Hepatocyte (in vitro differentiated cells): ENCODE results near the gene NPHP4.

Experiments used
- CTCF ChIP-seq: fragments of 200-600 bp; sonication (generic); IDR thresholded peaks from 2 replicates; pipeline ENCODE4 v1.5.1; 2016; ENCODE audit warnings: antibody characterized with exemption, mild to moderate bottlenecking; ENCODE audit not compliant: poor library complexity
- EZH2 ChIP-seq: fragments of 200-600 bp; sonication (generic); IDR thresholded peaks from 2 replicates; pipeline ENCODE4 v1.6.1; 2016; ENCODE audit warnings: antibody characterized with exemption, mild to moderate bottlenecking, borderline replicate concordance
- EZH2phosphoT487 ChIP-seq: fragments of 200-600 bp; sonication (generic); IDR thresholded peaks from one replicate; pipeline ENCODE4 v1.6.1; 2018; ENCODE audit warnings: antibody characterized with exemption, mild to moderate bottlenecking, low read depth, moderate library complexity; ENCODE audit not compliant: unreplicated experiment, severe bottlenecking

DNA sequence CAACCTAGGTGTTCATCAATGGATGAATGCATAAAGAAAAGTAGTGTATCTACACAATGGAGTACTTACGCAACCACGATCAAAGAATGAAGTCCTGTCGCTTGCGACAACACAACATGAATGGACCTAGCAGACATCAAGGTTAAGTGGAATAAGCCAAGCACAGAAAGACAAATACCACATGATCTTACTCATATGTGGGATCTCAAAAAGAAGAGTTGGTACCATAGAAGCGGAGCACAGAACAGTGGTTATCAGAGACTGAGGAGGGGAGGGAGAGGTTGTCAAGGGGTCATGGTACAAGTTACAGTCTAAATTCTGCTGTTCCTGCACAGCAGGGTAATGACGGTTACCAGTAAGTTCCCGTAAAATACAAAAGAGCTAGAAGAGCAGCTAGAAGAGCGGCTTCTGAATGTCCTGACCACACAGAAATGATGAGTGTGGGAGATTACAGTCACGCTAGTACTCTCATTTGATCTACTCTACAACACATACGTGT, 36.7 kb downstream of the NPHP4 start:
- no peak for TF ChIP-seq CTCF
- no peak for TF ChIP-seq EZH2phosphoT487
- TF ChIP-seq EZH2 = no peak
